Measurements from ENCODE around the gene RANBP10. TPM values are rescaled to one million over a fixed set of nuclear protein-coding genes. Genes with fewer than 3 reads are reported as not detected.

Gene RANBP10
- total RNA-seq, 4 donors from 2014 or later, result 6.4 to 12.9 (median 10.8) TPM

GRCh38 chr16:67726106-67727034 is 80.0 kb downstream of the RANBP10 start:
- 78 to 88% methylated on average over 4 of the region's 8 CpGs for WGBS, 2 donors
- TF ChIP-seq POLR2A (IDR thresholded peaks at IDR 0.05) (no peak), CTCF (IDR thresholded peaks at IDR 0.05) (no peak)
- DNase-seq, result no peak
- no peaks in the 10 kb centered on the region for H3K9me3 ChIP-seq
- no peaks in the 10 kb centered on the region for H3K4me1 ChIP-seq
- H3K27ac ChIP-seq, result no peak overlapping the region
- no peak overlapping the region for H3K4me3 ChIP-seq
- intact Hi-C loops (cut with DNase I), result no loop called here
- H3K27me3 ChIP-seq, result no peaks in the 10 kb centered on the region
- H3K36me3 ChIP-seq, result peaks cover 45 to 89% (median 49%) of the 10 kb centered on the region in 3 donors

GRCh38 chr16:67723911-67724305 is 82.5 kb downstream of the RANBP10 start:
- Histone ChIP-seq H3K4me1 (peaks cover 0 to 11% (median 7%) of the 10 kb centered on the region in 3 donors), H3K9me3 (no peaks in the 10 kb centered on the region), H3K4me3 (no peak overlapping the region), H3K36me3 (peaks cover 29 to 64% (median 37%) of the 10 kb centered on the region in 3 donors), H3K27me3 (no peaks in the 10 kb centered on the region), H3K27ac (no peak overlapping the region)
- no peak for DNase-seq
- WGBS, 2 donors, result 70 to 87% methylated on average over 2 to 4 of the region's 5 CpGs
- intact Hi-C loops (cut with DNase I), result no loop called here
- TF ChIP-seq CTCF (IDR thresholded peaks at IDR 0.05) (no peak), POLR2A (IDR thresholded peaks at IDR 0.05) (no peak)

- Histone ChIP-seq H3K4me1 (peaks cover 5 to 15% (median 10%) of the 10 kb centered on the region in 3 donors), H3K36me3 (peaks cover 23 to 58% (median 31%) of the 10 kb centered on the region in 3 donors), H3K4me3 (no peak overlapping the region), H3K27ac (no peak overlapping the region), H3K9me3 (no peaks in the 10 kb centered on the region), H3K27me3 (no peaks in the 10 kb centered on the region)
- TF ChIP-seq CTCF (IDR thresholded peaks at IDR 0.05) (no peak), POLR2A (IDR thresholded peaks at IDR 0.05) (no peak)
- intact Hi-C loops (cut with DNase I), result no loop called here
- 70 to 75% methylated on average over 1 of the region's 5 CpGs for WGBS, 2 donors
- DNase-seq, result no peak
Observed at GRCh38 chr16:67723151-67723910, 83.0 kb downstream of the RANBP10 start.

- H3K4me3 ChIP-seq, result peak overlapping the region in 2 of 4 donors; percentile 87 to 96
- peaks cover 4 to 27% (median 8%) of the 10 kb centered on the region in 3 donors for H3K36me3 ChIP-seq
- no peak for DNase-seq
- peaks cover 8 to 38% (median 15%) of the 10 kb centered on the region in 3 donors for H3K4me1 ChIP-seq
- H3K27ac ChIP-seq, result peak overlapping the region; percentile 74 to 90 (median 88)
- H3K9me3 ChIP-seq, result no peaks in the 10 kb centered on the region
- H3K27me3 ChIP-seq, result no peaks in the 10 kb centered on the region
- TF ChIP-seq POLR2A (IDR thresholded peaks at IDR 0.05), result no peak
- no peak for TF ChIP-seq CTCF (IDR thresholded peaks at IDR 0.05)
- intact Hi-C loops (cut with DNase I), result no loop called here
- 17 to 23% methylated on average over 1 of the region's 1 CpG for WGBS, 2 donors
Observed at GRCh38 chr16:67720236-67720635, 86.1 kb downstream of the RANBP10 start.

GRCh38 chr16:67719778-67720144 is 86.6 kb downstream of the RANBP10 start:
- no peak for TF ChIP-seq CTCF (IDR thresholded peaks at IDR 0.05)
- TF ChIP-seq POLR2A (IDR thresholded peaks at IDR 0.05), result no peak
- no peaks in the 10 kb centered on the region for H3K27me3 ChIP-seq
- H3K4me1 ChIP-seq, result peaks cover 8 to 42% (median 15%) of the 10 kb centered on the region in 3 donors
- H3K36me3 ChIP-seq, result peaks cover 0 to 23% (median 3%) of the 10 kb centered on the region in 3 donors
- intact Hi-C loops (cut with DNase I), result no loop called here
- H3K9me3 ChIP-seq, result no peaks in the 10 kb centered on the region
- WGBS, 2 donors, result 0 to 10% methylated on average over 2 to 3 of the region's 5 CpGs
- H3K4me3 ChIP-seq, result peak overlapping the region; percentile 70 to 96 (median 82)
- H3K27ac ChIP-seq, result peak overlapping the region; percentile 74 to 90 (median 88)
- DNase-seq, result no peak

Data from esophagus squamous epithelium (tissue), 5 donors.